ENCODE measurements around the gene CHRNB1. TPM values are rescaled to one million over a fixed set of nuclear protein-coding genes. Genes with fewer than 3 reads are reported as not detected.

The CHRNB1 gene
- total RNA-seq (2014; rRNA removed; shearing (Covaris generic)), result 12.7 and 13.2 TPM in 2 replicates
- 13.4 and 15.6 TPM in 2 replicates for total RNA-seq (2022)
- Bru-seq, nascent RNA, result percentile 46 among the genes with signal in this experiment
- BruChase-seq, experiment 1, labeled RNA remaining after a 6-hour chase, result percentile 48 among the genes with signal in this experiment
- percentile 47 among the genes with signal in this experiment for BruChase-seq, experiment 2, labeled RNA remaining after a 2-hour chase
- long read RNA-seq, transcript CHRNB1-207 (2 exons, 1,095 nt), result major isoform, 17 of 21 reads
- long read RNA-seq, partial matches to known transcripts, result 0 of 21 reads
- long read RNA-seq, other reads (novel, unspliced or antisense), result 4 of 21 reads

- Histone ChIP-seq H3K36me3 (ENCODE audit: insufficient read depth, low read length) (no peaks in the 10 kb centered on the region), H4K20me1 (ENCODE audit: insufficient read depth, low read length) (no peaks in the 10 kb centered on the region), H3K79me2 (ENCODE audit: insufficient read depth, low read depth, low read length) (no peaks in the 10 kb centered on the region), H3K9me3 (ENCODE audit: low read length) (no peaks in the 10 kb centered on the region), H3K4me1 (ENCODE audit: insufficient read depth, low read length, poor library complexity, severe bottlenecking) (peaks cover 11% of the 10 kb centered on the region), H3K27ac (ENCODE audit: low read depth, low read length, poor library complexity, severe bottlenecking) (no peak within 1 kb of the TSS), H3K4me2 (ENCODE audit: low read length) (peak within 1 kb of the TSS; percentile 24; the same call in 1 of the 2 replicates), H3K4me3 (ENCODE audit: low read depth, low read length, poor library complexity, severe bottlenecking) (no peak within 1 kb of the TSS), H3K9me2 (ENCODE audit: insufficient read depth, low read length) (no peaks in the 10 kb centered on the region), H2AFZ (ENCODE audit: low read length) (no peak within 1 kb of the TSS)
- intact Hi-C loops (cut with micrococcal nuclease; ENCODE audit: unreplicated experiment), result no loop called here
- no TSS peak for BruUV-seq (replicated peaks)
- TF ChIP-seq, protein P1, sequence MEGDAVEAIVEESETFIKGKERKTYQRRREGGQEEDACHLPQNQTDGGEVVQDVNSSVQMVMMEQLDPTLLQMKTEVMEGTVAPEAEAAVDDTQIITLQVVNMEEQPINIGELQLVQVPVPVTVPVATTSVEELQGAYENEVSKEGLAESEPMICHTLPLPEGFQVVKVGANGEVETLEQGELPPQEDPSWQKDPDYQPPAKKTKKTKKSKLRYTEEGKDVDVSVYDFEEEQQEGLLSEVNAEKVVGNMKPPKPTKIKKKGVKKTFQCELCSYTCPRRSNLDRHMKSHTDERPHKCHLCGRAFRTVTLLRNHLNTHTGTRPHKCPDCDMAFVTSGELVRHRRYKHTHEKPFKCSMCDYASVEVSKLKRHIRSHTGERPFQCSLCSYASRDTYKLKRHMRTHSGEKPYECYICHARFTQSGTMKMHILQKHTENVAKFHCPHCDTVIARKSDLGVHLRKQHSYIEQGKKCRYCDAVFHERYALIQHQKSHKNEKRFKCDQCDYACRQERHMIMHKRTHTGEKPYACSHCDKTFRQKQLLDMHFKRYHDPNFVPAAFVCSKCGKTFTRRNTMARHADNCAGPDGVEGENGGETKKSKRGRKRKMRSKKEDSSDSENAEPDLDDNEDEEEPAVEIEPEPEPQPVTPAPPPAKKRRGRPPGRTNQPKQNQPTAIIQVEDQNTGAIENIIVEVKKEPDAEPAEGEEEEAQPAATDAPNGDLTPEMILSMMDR (conservative IDR thresholded peaks at IDR 0.05; ENCODE audit: low read length), result no peak
- TF ChIP-seq EZH2phosphoT487 (IDR thresholded peaks at IDR 0.05; ENCODE audit: borderline replicate concordance, low read depth, low read length), result no peak
- POLR2A ChIA-PET, result interaction anchor here (0.6 to 1.0 kb wide), 2 partner anchors 10 to 77 kb away, joined by 3 to 4 read pairs; no protein-coding TSS in a partner anchor
- CTCF ChIA-PET (ENCODE audit: unreplicated experiment), result no interaction called here
- DNase-seq (ENCODE audit: low spot score), result no peak
Measured at GRCh38 chr17:7444682-7445618, at the start of gene CHRNB1. Gene CHRNB1 (plus strand): TSS chr17:7445061. CDS start chr17:7445128, 67 bp downstream.

- Histone ChIP-seq H2AFZ (ENCODE audit: low read length) (no peak overlapping the region), H3K4me3 (ENCODE audit: low read depth, low read length, poor library complexity, severe bottlenecking) (no peak overlapping the region), H3K4me2 (ENCODE audit: low read length) (no peak overlapping the region), H4K20me1 (ENCODE audit: insufficient read depth, low read length) (no peaks in the 10 kb centered on the region), H3K9me3 (ENCODE audit: low read length) (no peaks in the 10 kb centered on the region), H3K27ac (ENCODE audit: low read depth, low read length, poor library complexity, severe bottlenecking) (no peak overlapping the region), H3K4me1 (ENCODE audit: insufficient read depth, low read length, poor library complexity, severe bottlenecking) (peaks cover 9% of the 10 kb centered on the region), H3K79me2 (ENCODE audit: insufficient read depth, low read depth, low read length) (no peaks in the 10 kb centered on the region), H3K36me3 (ENCODE audit: insufficient read depth, low read length) (peaks cover 12% of the 10 kb centered on the region; the same call in 1 of the 2 replicates), H3K9me2 (ENCODE audit: insufficient read depth, low read length) (no peaks in the 10 kb centered on the region)
- no peak for DNase-seq (ENCODE audit: low spot score)
- TF ChIP-seq EZH2phosphoT487 (IDR thresholded peaks at IDR 0.05; ENCODE audit: borderline replicate concordance, low read depth, low read length), result no peak
- TF ChIP-seq, protein P1 (conservative IDR thresholded peaks at IDR 0.05; ENCODE audit: low read length), result no peak
- intact Hi-C loops (cut with micrococcal nuclease; ENCODE audit: unreplicated experiment), result no loop called here
- BruUV-seq (replicated peaks), result no TSS peak
- CTCF ChIA-PET (ENCODE audit: unreplicated experiment), result no interaction called here
- POLR2A ChIA-PET, result no interaction called here
Measured at GRCh38 chr17:7396147-7396546, 48.7 kb upstream of the CHRNB1 start.

Measured in OCI-LY7 (cell line).